Kidney (tissue), 14 donors: ENCODE data around the gene GPR179. TPM values are rescaled to one million over a fixed set of nuclear protein-coding genes. Genes with fewer than 3 reads are reported as not detected.

ENCODE experiments used
- DNase-seq, 5 donors: peaks; one replicate each; pipeline ENCODE4 v3.0.0-alpha.2; 2013 to 2020
- FAIRE-seq: peaks from 2 replicates; lab custom pipeline; 2012; peaks lifted over from hg19 to GRCh38; lab: Jason Lieb, UNC
- H3K27ac ChIP-seq, 2 donors: one replicate each; pipeline ENCODE4 v1.7.0; 2013; ENCODE audit warnings: low read depth in 2 of 2, low read length in 2 of 2, inconsistent platforms in 1 of 2
- H3K27me3 ChIP-seq: one replicate; pipeline ENCODE4 v1.7.1; 2013; ENCODE audit warnings: low read length, inconsistent platforms; ENCODE audit not compliant: control insufficient read depth, insufficient read depth
- H3K36me3 ChIP-seq, 3 donors: one replicate each; pipeline versions ENCODE4 v1.7.0 to v1.7.1; 2013; ENCODE audit warnings: low read length in 3 of 3, control low read depth in 1 of 3, inconsistent platforms in 1 of 3; ENCODE audit not compliant: insufficient read depth in 3 of 3, control insufficient read depth in 2 of 3
- H3K4me1 ChIP-seq, 3 donors: one replicate each; pipeline versions ENCODE4 v1.7.0 to v1.7.1; 2013; ENCODE audit warnings: low read length in 3 of 3, inconsistent platforms in 1 of 3, low read depth in 1 of 3; ENCODE audit not compliant: control insufficient read depth in 2 of 3, insufficient read depth in 2 of 3
- H3K4me3 ChIP-seq, 3 donors: one replicate each; pipeline versions ENCODE4 v1.7.0 to v1.8.1; 2013; ENCODE audit warnings: low read length in 3 of 3, control low read depth in 1 of 3, inconsistent platforms in 1 of 3
- H3K9ac ChIP-seq, 3 donors: one replicate each; pipeline versions ENCODE4 v1.7.0 to v1.7.1; 2013; ENCODE audit warnings: low read length in 3 of 3, control low read depth in 1 of 3, inconsistent platforms in 1 of 3
- H3K9me3 ChIP-seq, 3 donors: one replicate each; pipeline versions ENCODE4 v1.7.0 to v1.7.1; 2013; ENCODE audit warnings: low read length in 3 of 3, control low read depth in 1 of 3, inconsistent platforms in 1 of 3; ENCODE audit not compliant: control insufficient read depth in 2 of 3, insufficient read depth in 1 of 3
- CTCF ChIP-seq: IDR thresholded peaks from 3 replicates; pipeline ENCODE4 v1.5.1; 2012; ENCODE audit warnings: mild to moderate bottlenecking, moderate library complexity, borderline replicate concordance; ENCODE audit not compliant: insufficient read depth; ENCODE audit errors: extremely low read depth
- intact Hi-C: fragments of 100-400 bp; cut with DNase I; formaldehyde crosslinking; loops from one replicate; pipeline ENCODE4 v1.11.1; 2022
- polyA plus RNA-seq: library from polyadenylated mRNA; stranded (reverse); fragments of 350-450 nt; fragmentation: Illumina TruSeq; extraction: RNeasy Lipid Tissue Mini Kit (QIAGEN cat#74804); gene quantifications from one replicate; pipeline ENCODE4 v1.2.3, GENCODE V29; 2014; ENCODE audit warnings: low read depth, low replicate concordance; ENCODE audit not compliant: insufficient read depth
- total RNA-seq: library from RNA; stranded (reverse); fragmentation: NEBNext Ultra II Directional; extraction: Animal tissue kit (Norgen Biotek cat#: 25700); gene quantifications from one replicate; pipeline ENCODE4 v1.2.1, GENCODE V29; 2021
- donor health status: control.
- donor health status: control.
- donor health status: control.
- donor health status: control.
- donor health status: control.
- donor health status: DM: yes; HTN: yes; CAD: no.
- donor health status: Normal renal cell carcinoma (clear cell type).

The GPR179 gene
- total and polyA plus RNA-seq, 2 donors from 2014 or later: not detected

GRCh38 chr17:38322897-38323296 is 20.9 kb downstream of the GPR179 start:
- Histone ChIP-seq H3K27ac (no peak overlapping the region), H3K27me3 (no peaks in the 10 kb centered on the region), H3K4me1 (peaks cover 0 to 4% (median 0%) of the 10 kb centered on the region in 3 donors), H3K36me3 (peaks cover 4 to 10% (median 9%) of the 10 kb centered on the region in 3 donors), H3K4me3 (no peak overlapping the region), H3K9ac (no peak overlapping the region), H3K9me3 (no peaks in the 10 kb centered on the region)
- no peak for DNase-seq
- TF ChIP-seq CTCF: no peak
- FAIRE-seq: no peak
- intact Hi-C loops: no loop called here

GRCh38 chr17:38322156-38322779 is 21.5 kb downstream of the GPR179 start:
- peak; percentile 63 for TF ChIP-seq CTCF
- H3K9me3 ChIP-seq: no peaks in the 10 kb centered on the region
- H3K27ac ChIP-seq: no peak overlapping the region
- no peak overlapping the region for H3K4me3 ChIP-seq
- peaks cover 4 to 10% (median 9%) of the 10 kb centered on the region in 3 donors for H3K36me3 ChIP-seq
- FAIRE-seq (no peak), DNase-seq (peak in 4 of 5 donors; percentile 43 to 70 (median 65))
- peaks cover 0 to 4% (median 0%) of the 10 kb centered on the region in 3 donors for H3K4me1 ChIP-seq
- no peaks in the 10 kb centered on the region for H3K27me3 ChIP-seq
- H3K9ac ChIP-seq: no peak overlapping the region
- intact Hi-C loops: no loop called here

GRCh38 chr17:38320482-38320881 is 23.3 kb downstream of the GPR179 start:
- FAIRE-seq (no peak), DNase-seq (no peak)
- Histone ChIP-seq H3K27me3 (no peaks in the 10 kb centered on the region), H3K9ac (no peak overlapping the region), H3K4me3 (no peak overlapping the region), H3K4me1 (no peaks in the 10 kb centered on the region), H3K27ac (no peak overlapping the region), H3K9me3 (no peaks in the 10 kb centered on the region), H3K36me3 (peaks cover 4 to 12% (median 10%) of the 10 kb centered on the region in 3 donors)
- TF ChIP-seq CTCF: no peak
- intact Hi-C loops: no loop called here
